ENCODE results near the gene TAP1. TPM values are rescaled to one million over a fixed set of nuclear protein-coding genes. Genes with fewer than 3 reads are reported as not detected.

The TAP1 gene
- total and polyA plus RNA-seq, 2 donors (not counting 3 experiments of a cell fraction or from before 2014, with no cell fraction given) = 15.6 to 25.9 TPM

DNA sequence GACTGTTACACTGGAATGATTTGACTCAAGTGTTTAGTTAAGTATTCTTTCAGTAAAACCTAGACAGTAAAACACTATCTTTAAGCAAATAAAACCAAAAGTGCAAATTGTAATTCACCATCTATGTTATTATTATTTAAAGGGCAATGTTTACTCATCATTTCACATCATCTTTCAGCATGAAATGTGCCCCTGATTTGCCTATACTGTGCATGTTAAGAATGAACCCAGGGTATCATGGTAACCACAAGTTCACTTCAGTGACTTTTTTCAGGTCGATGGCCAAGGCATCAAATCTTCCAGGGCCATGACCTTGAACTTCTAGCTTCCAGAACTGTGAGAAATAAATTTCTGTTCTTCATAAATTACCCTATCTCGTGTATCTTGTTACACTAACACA is 34.6 kb downstream of the TAP1 start:
- intact Hi-C loops (cut with micrococcal nuclease) (no loop called here), dilution Hi-C loops (cut with MboI; ENCODE audit: extremely low pct_ligation_motif_present, low sequenced_read_pairs) (no loop called here)
- no TSS peak for BruUV-seq (replicated peaks)
- H3K9me1 ChIP-seq (replicated peaks; ENCODE audit: control insufficient read depth, extremely low read depth, insufficient read depth, low read length) = no peaks in the 10 kb centered on the region
- CTCF ChIA-PET = interaction anchor here (2.3 kb wide), 1 partner anchor 49 kb away, joined by 10 read pairs; no protein-coding TSS in a partner anchor
- H3K36me3 ChIP-seq (ENCODE audit: control insufficient read depth in 2 of 2, extremely low read depth in 1 of 2, insufficient read depth in 2 of 2, low read length in 2 of 2) = no peaks in the 10 kb centered on the region
- no peak overlapping the region for H3K4me2 ChIP-seq (ENCODE audit: insufficient read depth, low read length)
- H3K4me1 ChIP-seq (ENCODE audit: control insufficient read depth, extremely low read depth, insufficient read depth, low read length) = no peaks in the 10 kb centered on the region
- FAIRE-seq (no peak), DNase-seq (ENCODE audit: low read depth, low spot score) (no peak)
- no peaks in the 10 kb centered on the region for H3K9me3 ChIP-seq (replicated peaks; ENCODE audit: control insufficient read depth, insufficient read depth, low read length)
- H3K27ac ChIP-seq (ENCODE audit: insufficient read depth, low read depth, low read length) = no peak overlapping the region
- POLR2A ChIA-PET = no interaction called here
- no peak overlapping the region for H3K9ac ChIP-seq (replicated peaks; ENCODE audit: extremely low read depth, insufficient read depth, low read length)
- no peaks in the 10 kb centered on the region for H3K79me2 ChIP-seq (ENCODE audit: control insufficient read depth, insufficient read depth, low read length)
- no peak for TF ChIP-seq MAX (IDR thresholded peaks at IDR 0.05; ENCODE audit: insufficient read depth, insufficient read length)
- no peak for TF ChIP-seq JUN (IDR thresholded peaks at IDR 0.05; ENCODE audit: borderline replicate concordance, insufficient read depth, insufficient read length, low read depth)
- TF ChIP-seq FOS (IDR thresholded peaks at IDR 0.05; ENCODE audit: borderline replicate concordance, insufficient read depth, low read length) = no peak
- no peak for TF ChIP-seq EZH2 (IDR thresholded peaks at IDR 0.05; ENCODE audit: borderline replicate concordance, low read depth, low read length, severe bottlenecking)
- no peak for TF ChIP-seq POLR2AphosphoS5 (IDR thresholded peaks at IDR 0.05; ENCODE audit: insufficient read depth, low read depth, low read length)
- TF ChIP-seq POLR2A (IDR thresholded peaks at IDR 0.05; ENCODE audit: low read depth, low read length) = no peak
- TF ChIP-seq GATA2 (IDR thresholded peaks at IDR 0.05; ENCODE audit: insufficient read depth, insufficient read length, low read depth, low read length) = no peak
- TF ChIP-seq, protein P1, sequence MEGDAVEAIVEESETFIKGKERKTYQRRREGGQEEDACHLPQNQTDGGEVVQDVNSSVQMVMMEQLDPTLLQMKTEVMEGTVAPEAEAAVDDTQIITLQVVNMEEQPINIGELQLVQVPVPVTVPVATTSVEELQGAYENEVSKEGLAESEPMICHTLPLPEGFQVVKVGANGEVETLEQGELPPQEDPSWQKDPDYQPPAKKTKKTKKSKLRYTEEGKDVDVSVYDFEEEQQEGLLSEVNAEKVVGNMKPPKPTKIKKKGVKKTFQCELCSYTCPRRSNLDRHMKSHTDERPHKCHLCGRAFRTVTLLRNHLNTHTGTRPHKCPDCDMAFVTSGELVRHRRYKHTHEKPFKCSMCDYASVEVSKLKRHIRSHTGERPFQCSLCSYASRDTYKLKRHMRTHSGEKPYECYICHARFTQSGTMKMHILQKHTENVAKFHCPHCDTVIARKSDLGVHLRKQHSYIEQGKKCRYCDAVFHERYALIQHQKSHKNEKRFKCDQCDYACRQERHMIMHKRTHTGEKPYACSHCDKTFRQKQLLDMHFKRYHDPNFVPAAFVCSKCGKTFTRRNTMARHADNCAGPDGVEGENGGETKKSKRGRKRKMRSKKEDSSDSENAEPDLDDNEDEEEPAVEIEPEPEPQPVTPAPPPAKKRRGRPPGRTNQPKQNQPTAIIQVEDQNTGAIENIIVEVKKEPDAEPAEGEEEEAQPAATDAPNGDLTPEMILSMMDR (IDR thresholded peaks at IDR 0.05; ENCODE audit: extremely low read depth in 1 of 2, insufficient read depth in 1 of 2, low read depth in 1 of 2, low read length in 2 of 2) = no peak
- no peak for TF ChIP-seq MYC (IDR thresholded peaks at IDR 0.05; ENCODE audit: low read depth, low read length)
- no peaks in the 10 kb centered on the region for H4K20me1 ChIP-seq (replicated peaks; ENCODE audit: control insufficient read depth, extremely low read depth, insufficient read depth, low read length)
- no peak overlapping the region for H3K4me3 ChIP-seq (replicated peaks in 1 of 3; ENCODE audit: insufficient read depth in 1 of 3, low read depth in 1 of 3, low read length in 3 of 3)
- H3K27me3 ChIP-seq (ENCODE audit: control insufficient read depth in 2 of 2, insufficient read depth in 2 of 2, low read length in 2 of 2) = peaks cover 0 to 8% of the 10 kb centered on the region in 2 experiments
- H2AFZ ChIP-seq (ENCODE audit: low read depth, low read length) = no peak overlapping the region
